ENCODE measurements around the gene ODAPH.

DNA sequence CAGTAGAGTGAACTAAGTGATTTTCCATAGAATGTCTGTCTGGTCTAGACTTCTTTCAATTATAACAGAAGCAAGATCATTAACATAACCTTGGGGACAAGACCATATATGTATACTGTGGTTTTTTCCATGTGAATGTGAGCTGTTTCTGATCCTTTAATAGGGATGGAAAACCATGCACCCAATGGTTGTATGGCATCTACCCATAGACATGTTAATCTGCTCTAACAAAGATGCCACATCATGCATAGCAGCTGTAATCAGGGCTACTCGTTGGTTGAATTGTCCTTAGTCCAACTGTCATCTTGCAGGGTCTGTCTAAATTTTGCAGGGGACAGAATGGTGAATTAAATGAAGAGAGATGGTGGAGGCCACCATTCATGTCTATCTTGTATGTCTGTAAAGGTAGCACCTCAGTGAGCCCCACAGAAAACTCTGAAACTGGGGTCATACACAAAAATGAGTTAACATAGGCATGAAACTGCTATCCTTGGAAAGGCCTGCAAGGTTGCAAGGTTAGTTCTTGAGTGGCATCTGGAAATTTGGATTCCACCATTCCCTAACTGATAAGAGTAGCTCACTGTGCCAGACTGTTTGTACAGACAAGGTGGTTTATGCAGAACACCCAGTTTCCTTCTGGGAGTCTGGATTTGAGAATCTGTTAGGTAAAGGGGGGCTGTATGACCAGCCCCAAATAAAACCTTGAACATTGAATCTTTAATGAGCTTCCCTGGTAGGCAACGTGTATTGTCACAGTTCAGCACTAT lies 25.1 kb upstream of the ODAPH start:
- TF ChIP-seq, protein P1, sequence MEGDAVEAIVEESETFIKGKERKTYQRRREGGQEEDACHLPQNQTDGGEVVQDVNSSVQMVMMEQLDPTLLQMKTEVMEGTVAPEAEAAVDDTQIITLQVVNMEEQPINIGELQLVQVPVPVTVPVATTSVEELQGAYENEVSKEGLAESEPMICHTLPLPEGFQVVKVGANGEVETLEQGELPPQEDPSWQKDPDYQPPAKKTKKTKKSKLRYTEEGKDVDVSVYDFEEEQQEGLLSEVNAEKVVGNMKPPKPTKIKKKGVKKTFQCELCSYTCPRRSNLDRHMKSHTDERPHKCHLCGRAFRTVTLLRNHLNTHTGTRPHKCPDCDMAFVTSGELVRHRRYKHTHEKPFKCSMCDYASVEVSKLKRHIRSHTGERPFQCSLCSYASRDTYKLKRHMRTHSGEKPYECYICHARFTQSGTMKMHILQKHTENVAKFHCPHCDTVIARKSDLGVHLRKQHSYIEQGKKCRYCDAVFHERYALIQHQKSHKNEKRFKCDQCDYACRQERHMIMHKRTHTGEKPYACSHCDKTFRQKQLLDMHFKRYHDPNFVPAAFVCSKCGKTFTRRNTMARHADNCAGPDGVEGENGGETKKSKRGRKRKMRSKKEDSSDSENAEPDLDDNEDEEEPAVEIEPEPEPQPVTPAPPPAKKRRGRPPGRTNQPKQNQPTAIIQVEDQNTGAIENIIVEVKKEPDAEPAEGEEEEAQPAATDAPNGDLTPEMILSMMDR (IDR thresholded peaks at IDR 0.05; ENCODE audit: poor library complexity) = no peak
- no peak for TF ChIP-seq EZH2 (IDR thresholded peaks at IDR 0.05; ENCODE audit: borderline replicate concordance)

Data from hepatocyte (in vitro differentiated cells).